ENCODE measurements around the gene PHACTR1. TPM values are rescaled to one million over a fixed set of nuclear protein-coding genes. Genes with fewer than 3 reads are reported as not detected.

PHACTR1 gene
- total RNA-seq, 1 experiment from 2014 or later = 15.5 TPM

- CTCF ChIA-PET = interaction anchor here (2.7 kb wide), 1 partner anchor 12 kb away, joined by 8 read pairs; no protein-coding TSS in a partner anchor
- H3K4me3 Mint-ChIP-seq = no peak overlapping the region
- H3K27me3 Mint-ChIP-seq (ENCODE audit: low read depth) = no peaks in the 10 kb centered on the region
- DNase-seq (ENCODE audit: low spot score) (no peak), ATAC-seq (no peak)
- peaks cover 9% of the 10 kb centered on the region for H3K4me1 Mint-ChIP-seq
- H3K36me3 Mint-ChIP-seq = no peaks in the 10 kb centered on the region
- no peak overlapping the region for H3K27ac Mint-ChIP-seq
- no peaks in the 10 kb centered on the region for H3K9me3 Mint-ChIP-seq
- POLR2A ChIA-PET = no interaction called here
- TF ChIP-seq ESRRA (CRISPR knock-in tag; IDR thresholded peaks at IDR 0.05; ENCODE audit: borderline replicate concordance) (no peak), CBFB (CRISPR knock-in tag; IDR thresholded peaks at IDR 0.05; ENCODE audit: low read depth) (no peak)
Measured at GRCh38 chr6:12923644-12924235, 207.2 kb downstream of the PHACTR1 start.

DNA sequence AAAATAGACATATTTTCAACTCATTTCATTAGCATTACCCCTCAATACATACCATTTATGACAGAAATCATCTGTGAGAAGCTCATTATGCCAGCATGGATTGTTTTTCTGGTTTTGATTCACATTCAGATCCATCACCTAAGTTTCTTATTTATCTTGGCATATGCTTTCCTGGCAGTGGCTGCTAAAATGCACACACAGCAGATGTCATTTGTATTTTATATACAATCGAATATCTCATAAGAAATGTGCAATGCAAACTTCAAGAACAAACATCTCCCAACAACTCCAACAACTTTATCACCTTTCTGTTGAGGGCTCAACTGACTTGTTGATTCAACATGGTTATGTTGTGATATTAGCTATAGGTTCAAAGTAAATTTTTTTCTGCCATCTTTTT is 208.3 kb downstream of the PHACTR1 start:
- no peak overlapping the region for H3K4me3 Mint-ChIP-seq
- H3K9me3 Mint-ChIP-seq = no peaks in the 10 kb centered on the region
- CTCF ChIA-PET = interaction anchor here (2.7 kb wide), 1 partner anchor 13 kb away, joined by 8 read pairs; no protein-coding TSS in a partner anchor
- H3K4me1 Mint-ChIP-seq = peaks cover 9% of the 10 kb centered on the region
- TF ChIP-seq ZNF263 (CRISPR knock-in tag; IDR thresholded peaks at IDR 0.05; ENCODE audit: low read depth) (no peak), ZNF281 (CRISPR knock-in tag; IDR thresholded peaks at IDR 0.05) (no peak), ZNF219 (CRISPR knock-in tag; IDR thresholded peaks at IDR 0.05; ENCODE audit: borderline replicate concordance) (no peak), E2F4 (CRISPR knock-in tag; IDR thresholded peaks at IDR 0.05; ENCODE audit: borderline replicate concordance, low read depth) (no peak), TP53 (CRISPR knock-in tag; IDR thresholded peaks at IDR 0.05) (no peak), E2F1 (CRISPR knock-in tag; IDR thresholded peaks at IDR 0.05) (no peak), NFATC4 (CRISPR knock-in tag; IDR thresholded peaks at IDR 0.05) (no peak), RELA (CRISPR knock-in tag; IDR thresholded peaks at IDR 0.05; ENCODE audit: borderline replicate concordance) (no peak), FOXJ3 (CRISPR knock-in tag; IDR thresholded peaks at IDR 0.05; ENCODE audit: borderline replicate concordance) (no peak), ZMAT4 (CRISPR knock-in tag; IDR thresholded peaks at IDR 0.05) (no peak), ZNF423 (CRISPR knock-in tag; IDR thresholded peaks at IDR 0.05) (no peak), OVOL2 (CRISPR knock-in tag; IDR thresholded peaks at IDR 0.05; ENCODE audit: borderline replicate concordance) (no peak), JUN (CRISPR knock-in tag; IDR thresholded peaks at IDR 0.05) (no peak), FOXK1 (CRISPR knock-in tag; IDR thresholded peaks at IDR 0.05) (no peak)
- TF ChIP-seq, protein P1, sequence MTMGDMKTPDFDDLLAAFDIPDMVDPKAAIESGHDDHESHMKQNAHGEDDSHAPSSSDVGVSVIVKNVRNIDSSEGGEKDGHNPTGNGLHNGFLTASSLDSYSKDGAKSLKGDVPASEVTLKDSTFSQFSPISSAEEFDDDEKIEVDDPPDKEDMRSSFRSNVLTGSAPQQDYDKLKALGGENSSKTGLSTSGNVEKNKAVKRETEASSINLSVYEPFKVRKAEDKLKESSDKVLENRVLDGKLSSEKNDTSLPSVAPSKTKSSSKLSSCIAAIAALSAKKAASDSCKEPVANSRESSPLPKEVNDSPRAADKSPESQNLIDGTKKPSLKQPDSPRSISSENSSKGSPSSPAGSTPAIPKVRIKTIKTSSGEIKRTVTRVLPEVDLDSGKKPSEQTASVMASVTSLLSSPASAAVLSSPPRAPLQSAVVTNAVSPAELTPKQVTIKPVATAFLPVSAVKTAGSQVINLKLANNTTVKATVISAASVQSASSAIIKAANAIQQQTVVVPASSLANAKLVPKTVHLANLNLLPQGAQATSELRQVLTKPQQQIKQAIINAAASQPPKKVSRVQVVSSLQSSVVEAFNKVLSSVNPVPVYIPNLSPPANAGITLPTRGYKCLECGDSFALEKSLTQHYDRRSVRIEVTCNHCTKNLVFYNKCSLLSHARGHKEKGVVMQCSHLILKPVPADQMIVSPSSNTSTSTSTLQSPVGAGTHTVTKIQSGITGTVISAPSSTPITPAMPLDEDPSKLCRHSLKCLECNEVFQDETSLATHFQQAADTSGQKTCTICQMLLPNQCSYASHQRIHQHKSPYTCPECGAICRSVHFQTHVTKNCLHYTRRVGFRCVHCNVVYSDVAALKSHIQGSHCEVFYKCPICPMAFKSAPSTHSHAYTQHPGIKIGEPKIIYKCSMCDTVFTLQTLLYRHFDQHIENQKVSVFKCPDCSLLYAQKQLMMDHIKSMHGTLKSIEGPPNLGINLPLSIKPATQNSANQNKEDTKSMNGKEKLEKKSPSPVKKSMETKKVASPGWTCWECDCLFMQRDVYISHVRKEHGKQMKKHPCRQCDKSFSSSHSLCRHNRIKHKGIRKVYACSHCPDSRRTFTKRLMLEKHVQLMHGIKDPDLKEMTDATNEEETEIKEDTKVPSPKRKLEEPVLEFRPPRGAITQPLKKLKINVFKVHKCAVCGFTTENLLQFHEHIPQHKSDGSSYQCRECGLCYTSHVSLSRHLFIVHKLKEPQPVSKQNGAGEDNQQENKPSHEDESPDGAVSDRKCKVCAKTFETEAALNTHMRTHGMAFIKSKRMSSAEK (CRISPR knock-in tag; IDR thresholded peaks at IDR 0.05; ENCODE audit: borderline replicate concordance) = no peak
- TF ChIP-seq, protein P2, sequence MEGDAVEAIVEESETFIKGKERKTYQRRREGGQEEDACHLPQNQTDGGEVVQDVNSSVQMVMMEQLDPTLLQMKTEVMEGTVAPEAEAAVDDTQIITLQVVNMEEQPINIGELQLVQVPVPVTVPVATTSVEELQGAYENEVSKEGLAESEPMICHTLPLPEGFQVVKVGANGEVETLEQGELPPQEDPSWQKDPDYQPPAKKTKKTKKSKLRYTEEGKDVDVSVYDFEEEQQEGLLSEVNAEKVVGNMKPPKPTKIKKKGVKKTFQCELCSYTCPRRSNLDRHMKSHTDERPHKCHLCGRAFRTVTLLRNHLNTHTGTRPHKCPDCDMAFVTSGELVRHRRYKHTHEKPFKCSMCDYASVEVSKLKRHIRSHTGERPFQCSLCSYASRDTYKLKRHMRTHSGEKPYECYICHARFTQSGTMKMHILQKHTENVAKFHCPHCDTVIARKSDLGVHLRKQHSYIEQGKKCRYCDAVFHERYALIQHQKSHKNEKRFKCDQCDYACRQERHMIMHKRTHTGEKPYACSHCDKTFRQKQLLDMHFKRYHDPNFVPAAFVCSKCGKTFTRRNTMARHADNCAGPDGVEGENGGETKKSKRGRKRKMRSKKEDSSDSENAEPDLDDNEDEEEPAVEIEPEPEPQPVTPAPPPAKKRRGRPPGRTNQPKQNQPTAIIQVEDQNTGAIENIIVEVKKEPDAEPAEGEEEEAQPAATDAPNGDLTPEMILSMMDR (IDR thresholded peaks at IDR 0.05) = no peak
- no peak for ATAC-seq
- no peaks in the 10 kb centered on the region for H3K36me3 Mint-ChIP-seq
- POLR2A ChIA-PET = no interaction called here
- H3K27me3 Mint-ChIP-seq (ENCODE audit: low read depth) = no peaks in the 10 kb centered on the region
- DNase-seq (ENCODE audit: low spot score) = no peak
- H3K27ac Mint-ChIP-seq = no peak overlapping the region

Measured in WTC11 (cell line).